HUES6 (cell line): ENCODE results near the gene RBM28.
A peak's percentile ranks its signal among the peaks of the same experiment; 100 is the strongest.

Experiments used
- H3K27ac ChIP-seq: 2 replicates; pipeline ENCODE4 v1.7.0; 2013; ENCODE audit warnings: low read depth, mild to moderate bottlenecking, low read length, inconsistent platforms
- H3K27me3 ChIP-seq: 2 replicates; pipeline ENCODE4 v1.6.1; 2013; ENCODE audit warnings: low read length; ENCODE audit not compliant: control insufficient read depth, insufficient read depth
- H3K36me3 ChIP-seq: 2 replicates; pipeline ENCODE4 v1.6.1; 2013; ENCODE audit warnings: low read length; ENCODE audit not compliant: control insufficient read depth, insufficient read depth
- H3K4me1 ChIP-seq: 2 replicates; pipeline ENCODE4 v1.6.1; 2013; ENCODE audit warnings: low read length; ENCODE audit not compliant: control insufficient read depth, insufficient read depth
- H3K4me3 ChIP-seq: 2 replicates; pipeline ENCODE4 v1.5.1; 2013; ENCODE audit warnings: low read depth, low read length
- H3K9ac ChIP-seq: one replicate; pipeline ENCODE4 v1.6.1; 2013; ENCODE audit warnings: mild to moderate bottlenecking, low read length
- H3K9me3 ChIP-seq: 2 replicates; pipeline ENCODE4 v1.6.1; 2013; ENCODE audit warnings: low read depth, low read length; ENCODE audit not compliant: control insufficient read depth, insufficient read depth

The RBM28 gene

GRCh38 chr7:128358233-128358632 lies 14.5 kb upstream of the RBM28 start:
- Histone ChIP-seq H3K9ac (no peak overlapping the region), H3K27me3 (peaks cover 78% of the 10 kb centered on the region), H3K27ac (no peak overlapping the region), H3K36me3 (no peaks in the 10 kb centered on the region), H3K4me3 (no peak overlapping the region), H3K9me3 (no peaks in the 10 kb centered on the region), H3K4me1 (peaks cover 21% of the 10 kb centered on the region; the same call in 1 of the 2 replicates)

GRCh38 chr7:128357217-128357613 lies 13.5 kb upstream of the RBM28 start:
- H3K36me3 ChIP-seq = no peaks in the 10 kb centered on the region
- no peak overlapping the region for H3K9ac ChIP-seq
- peaks cover 78% of the 10 kb centered on the region for H3K27me3 ChIP-seq
- no peak overlapping the region for H3K27ac ChIP-seq
- H3K9me3 ChIP-seq = no peaks in the 10 kb centered on the region
- H3K4me3 ChIP-seq = no peak overlapping the region
- H3K4me1 ChIP-seq = peaks cover 26% of the 10 kb centered on the region; the same call in 1 of the 2 replicates

GRCh38 chr7:128356546-128357216 lies 13.0 kb upstream of the RBM28 start:
- Histone ChIP-seq H3K36me3 (no peaks in the 10 kb centered on the region), H3K9me3 (no peaks in the 10 kb centered on the region), H3K4me3 (no peak overlapping the region), H3K4me1 (peaks cover 26% of the 10 kb centered on the region; the same call in 1 of the 2 replicates), H3K27me3 (peaks cover 76% of the 10 kb centered on the region), H3K9ac (no peak overlapping the region), H3K27ac (no peak overlapping the region)

GRCh38 chr7:128353610-128354009 lies 9.9 kb upstream of the RBM28 start:
- H3K4me1 ChIP-seq = peaks cover 17% of the 10 kb centered on the region; the same call in 1 of the 2 replicates
- H3K36me3 ChIP-seq = no peaks in the 10 kb centered on the region
- no peak overlapping the region for H3K27ac ChIP-seq
- H3K9me3 ChIP-seq = no peaks in the 10 kb centered on the region
- H3K9ac ChIP-seq = no peak overlapping the region
- peaks cover 77% of the 10 kb centered on the region for H3K27me3 ChIP-seq
- H3K4me3 ChIP-seq = no peak overlapping the region

- Histone ChIP-seq H3K9ac (no peak overlapping the region), H3K27ac (no peak overlapping the region), H3K9me3 (no peaks in the 10 kb centered on the region), H3K4me3 (no peak overlapping the region), H3K4me1 (peaks cover 17% of the 10 kb centered on the region; the same call in 1 of the 2 replicates), H3K27me3 (peaks cover 77% of the 10 kb centered on the region), H3K36me3 (no peaks in the 10 kb centered on the region)
Observed at GRCh38 chr7:128353189-128353588, 9.5 kb upstream of the RBM28 start.

- H3K27me3 ChIP-seq = peaks cover 79% of the 10 kb centered on the region
Observed at GRCh38 chr7:128352636-128353035, 8.9 kb upstream of the RBM28 start.

GRCh38 chr7:128352153-128352537 lies 8.4 kb upstream of the RBM28 start:
- no peaks in the 10 kb centered on the region for H3K9me3 ChIP-seq
- no peak overlapping the region for H3K27ac ChIP-seq
- peaks cover 11% of the 10 kb centered on the region; the same call in 1 of the 2 replicates for H3K4me1 ChIP-seq
- H3K27me3 ChIP-seq = peaks cover 83% of the 10 kb centered on the region
- H3K36me3 ChIP-seq = no peaks in the 10 kb centered on the region
- no peak overlapping the region for H3K4me3 ChIP-seq
- H3K9ac ChIP-seq = no peak overlapping the region

More at GRCh38 chr7:128352636-128353035, 8.9 kb upstream of the RBM28 start:
- Histone ChIP-seq H3K4me1 (peaks cover 16% of the 10 kb centered on the region; the same call in 1 of the 2 replicates), H3K36me3 (no peaks in the 10 kb centered on the region), H3K27ac (no peak overlapping the region), H3K4me3 (no peak overlapping the region), H3K9ac (no peak overlapping the region), H3K9me3 (no peaks in the 10 kb centered on the region)

GRCh38 chr7:128351296-128352152 lies 7.8 kb upstream of the RBM28 start:
- Histone ChIP-seq H3K4me3 (peak overlapping the region; percentile 7; the same call in 1 of the 2 replicates), H3K9ac (no peak overlapping the region), H3K9me3 (no peaks in the 10 kb centered on the region), H3K27ac (no peak overlapping the region), H3K36me3 (no peaks in the 10 kb centered on the region), H3K27me3 (peaks cover 79% of the 10 kb centered on the region), H3K4me1 (0 out of 2 replicates have a peak, but pooled peaks cover 5% of the 10 kb centered on the region)

GRCh38 chr7:128350708-128351295 lies 7.1 kb upstream of the RBM28 start:
- H3K27me3 ChIP-seq = peaks cover 79% of the 10 kb centered on the region

GRCh38 chr7:128349466-128349825 lies 5.7 kb upstream of the RBM28 start:
- Histone ChIP-seq H3K4me1 (0 out of 2 replicates have a peak, but pooled peaks cover 5% of the 10 kb centered on the region), H3K27me3 (peaks cover 69% of the 10 kb centered on the region)

More at GRCh38 chr7:128350708-128351295, 7.1 kb upstream of the RBM28 start:
- Histone ChIP-seq H3K4me1 (0 out of 2 replicates have a peak, but pooled peaks cover 5% of the 10 kb centered on the region), H3K9ac (no peak overlapping the region), H3K4me3 (no peak overlapping the region), H3K9me3 (no peaks in the 10 kb centered on the region), H3K36me3 (no peaks in the 10 kb centered on the region), H3K27ac (no peak overlapping the region)

More at GRCh38 chr7:128349466-128349825, 5.7 kb upstream of the RBM28 start:
- Histone ChIP-seq H3K9ac (no peak overlapping the region), H3K9me3 (no peaks in the 10 kb centered on the region), H3K4me3 (no peak overlapping the region), H3K36me3 (no peaks in the 10 kb centered on the region), H3K27ac (no peak overlapping the region)
